ENCODE results near the gene GPSM3.

GRCh38 chr6:32181148-32181702, 11.2 kb downstream of the GPSM3 start:
- no peak for TF ChIP-seq GATA3 (IDR thresholded peaks at IDR 0.05; ENCODE audit: low read depth, low read length)
- no peak for TF ChIP-seq GATA2 (IDR thresholded peaks at IDR 0.05; ENCODE audit: low read depth, low read length)
